ENCODE results near the gene IL1RL2. TPM values are rescaled to one million over a fixed set of nuclear protein-coding genes. Genes with fewer than 3 reads are reported as not detected.

Gene IL1RL2
- total and polyA plus RNA-seq, 2 of the 4 experiments (the other 2 are of a cell fraction): 0.09 to 0.36 TPM

- peak overlapping the region; percentile 72; the same call in 1 of the 2 replicates for H4K5ac ChIP-seq (ENCODE audit: low read depth, low read length)
- peak overlapping the region; percentile 81 for H2AFZ ChIP-seq (replicated peaks; ENCODE audit: low read length, poor library complexity)
- H3K36me3 ChIP-seq (ENCODE audit: control insufficient read depth, insufficient read depth, low read length): peaks cover 19% of the 10 kb centered on the region
- ChIA-PET POLR2A (ENCODE audit: unreplicated experiment) (interaction anchor here (0.6 to 2.0 kb wide), 4 partner anchors 37 to 99 kb away, joined by 3 to 6 read pairs (median 5); no protein-coding TSS in a partner anchor), CTCF (interaction anchor here (0.6 to 2.0 kb wide), 6 partner anchors 24 to 120 kb away, joined by 3 to 10 read pairs (median 4); no protein-coding TSS in a partner anchor)
- peak overlapping the region; percentile 85 for H3K4me2 ChIP-seq (ENCODE audit: low read depth, low read length)
- H2BK5ac ChIP-seq (ENCODE audit: low read depth, low read length, poor library complexity, severe bottlenecking): peak overlapping the region; percentile 36
- TF ChIP-seq ELK1 (IDR thresholded peaks at IDR 0.05; ENCODE audit: borderline replicate concordance, low read depth, low read length): no peak
- peak; percentile 73; the same call in 1 of the 2 replicates for TF ChIP-seq POLR2A (IDR thresholded peaks at IDR 0.05; ENCODE audit: low read depth, low read length)
- TF ChIP-seq MAZ (IDR thresholded peaks at IDR 0.05; ENCODE audit: borderline replicate concordance, low read depth, low read length): no peak
- TF ChIP-seq FOS (IDR thresholded peaks at IDR 0.05; ENCODE audit: low read depth, low read length): no peak
- no peak for TF ChIP-seq MAFK (IDR thresholded peaks at IDR 0.05; ENCODE audit: low read depth, low read length)
- TF ChIP-seq NFE2L2 (IDR thresholded peaks at IDR 0.05; ENCODE audit: low read depth, low read length): no peak
- TF ChIP-seq BHLHE40 (IDR thresholded peaks at IDR 0.05; ENCODE audit: low read depth, low read length): no peak
- TF ChIP-seq CHD1 (IDR thresholded peaks at IDR 0.05; ENCODE audit: low read depth, low read length): no peak
- no peak for TF ChIP-seq MXI1 (IDR thresholded peaks at IDR 0.05; ENCODE audit: borderline replicate concordance, low read depth, low read length)
- peak; percentile 47; the same call in 1 of the 2 replicates for TF ChIP-seq CEBPB (IDR thresholded peaks at IDR 0.05; ENCODE audit: low read depth, low read length)
- no peak for TF ChIP-seq RCOR1 (IDR thresholded peaks at IDR 0.05; ENCODE audit: insufficient replicate concordance, low read length)
- no peak for TF ChIP-seq RAD21 (IDR thresholded peaks at IDR 0.05; ENCODE audit: low read length)
- peak overlapping the region; percentile 68; the same call in 1 of the 2 replicates for H4K91ac ChIP-seq (ENCODE audit: insufficient read depth, low read depth, low read length)
- H3K79me1 ChIP-seq (ENCODE audit: low read depth in 1 of 2, low read length in 2 of 2): peaks cover 17 to 48% of the 10 kb centered on the region in 2 experiments
- H3K14ac ChIP-seq (replicated peaks; ENCODE audit: low read depth, low read length): peak overlapping the region; percentile 75
- H3K9ac ChIP-seq (ENCODE audit: low read depth, low read length): peak overlapping the region; percentile 92
- H3K9me3 ChIP-seq (ENCODE audit: control insufficient read depth, insufficient read depth, low read length): peaks cover 17% of the 10 kb centered on the region
- H2AK5ac ChIP-seq (ENCODE audit: low read depth, low read length): peak overlapping the region; percentile 86
- 0 out of 2 replicates have a peak, but pooled peaks cover 3% of the 10 kb centered on the region for H4K20me1 ChIP-seq (ENCODE audit: insufficient read depth, low read length)
- intact Hi-C loops (cut with micrococcal nuclease) (loop anchor here (2.0 to 5.0 kb wide), 2 partner anchors 76 to 119 kb away; no protein-coding TSS in a partner anchor), dilution Hi-C loops (cut with HindIII; ENCODE audit: low sequenced_read_pairs, unreplicated experiment) (no loop called here), in situ Hi-C loops (cut with MboI; ENCODE audit: low sequenced_read_pairs) (loop anchor here (10.0 kb wide), 1 partner anchor 116 kb away; no protein-coding TSS in a partner anchor)
- no peaks in the 10 kb centered on the region for H3K27me3 ChIP-seq (ENCODE audit: control insufficient read depth, insufficient read depth, low read length)
- WGBS, 2 experiments (ENCODE audit: extremely low coverage in 2 of 2, insufficient read length in 1 of 2): 11% methylated on average over 4 of the region's 15 CpGs; no CpG with 5 or more reads in 1 of the 2 experiments
- H2BK120ac ChIP-seq (ENCODE audit: low read depth, low read length): peak overlapping the region; percentile 82
- peak; percentile 21 for ATAC-seq (ENCODE audit: low read depth)
- no TSS peak for BruUV-seq (replicated peaks)
- H3K4me3 ChIP-seq (ENCODE audit: insufficient read depth, low read depth, low read length): peak overlapping the region; percentile 14; the same call in 1 of the 2 replicates
- H2BK20ac ChIP-seq (ENCODE audit: low read depth, low read length): peak overlapping the region; percentile 68
- H4K8ac ChIP-seq (ENCODE audit: low read depth in 2 of 2, low read length in 2 of 2): peak overlapping the region; percentile 48 to 89
- H3K9me1 ChIP-seq (ENCODE audit: insufficient read depth, low read length): peaks cover 19% of the 10 kb centered on the region
- peak; percentile 98 for DNase-seq
- peak overlapping the region; percentile 93 for H3K27ac ChIP-seq (ENCODE audit: insufficient read depth, low read length)
- peak overlapping the region; percentile 75 for H2AK9ac ChIP-seq (replicated peaks; ENCODE audit: low read depth, low read length, poor library complexity)
- peak overlapping the region; percentile 89 for H3K4ac ChIP-seq (ENCODE audit: low read depth, low read length)
- 0 out of 2 replicates have a peak overlapping the region, but pooled peaks have one; percentile 52 for H3K56ac ChIP-seq (ENCODE audit: extremely low read depth, insufficient read depth, low read length)
- peak overlapping the region; percentile 75; the same call in 2 of the 3 replicates for H2BK15ac ChIP-seq (ENCODE audit: low read depth, low read length)
- peak overlapping the region; percentile 79 for H3K23ac ChIP-seq (ENCODE audit: low read depth, low read length)
- H3K4me1 ChIP-seq (ENCODE audit: control insufficient read depth, insufficient read depth, low read length): peaks cover 18% of the 10 kb centered on the region
- H3K18ac ChIP-seq (ENCODE audit: low read depth, low read length): peak overlapping the region; percentile 68
Observed at GRCh38 chr2:102141011-102141943, 45.5 kb upstream of the IL1RL2 start.

Data from IMR-90 (cell line).